BJ (cell line): ENCODE results near the gene ATAT1. TPM values are rescaled to one million over a fixed set of nuclear protein-coding genes. Genes with fewer than 3 reads are reported as not detected.
A peak's percentile ranks its signal among the peaks of the same experiment; 100 is the strongest.

Experiments
- CTCF ChIA-PET: fragments of 350-600 bp; formaldehyde crosslinking; extraction: SDS; loops from one replicate; lab custom pipeline; 2021; ENCODE audit warnings: antibody characterized with exemption, inconsistent platforms; lab: Yijun Ruan, JAX
- POLR2A ChIA-PET: fragments of 300-600 bp; sonication (Branson Sonifier 250); formaldehyde crosslinking; extraction: SDS; loops from one replicate; lab custom pipeline; 2021; ENCODE audit warnings: antibody characterized with exemption; lab: Charles Lee
- DNase-seq: peaks from one replicate; pipeline ENCODE4 v3.0.0-alpha.2; 2011; ENCODE audit warnings: low read depth
- H3K27me3 ChIP-seq: 2 replicates; pipeline ENCODE4 v1.6.0; 2011; ENCODE audit warnings: low read length; ENCODE audit not compliant: control insufficient read depth, insufficient read depth
- H3K36me3 ChIP-seq: 2 replicates; pipeline ENCODE4 v1.5.1; 2011; ENCODE audit warnings: low read length; ENCODE audit not compliant: control insufficient read depth, insufficient read depth
- H3K4me3 ChIP-seq: 2 replicates; pipeline ENCODE4 v1.5.1; 2011; ENCODE audit warnings: low read depth, mild to moderate bottlenecking, control low read depth, low read length
- CTCF ChIP-seq: IDR thresholded peaks from 2 replicates; pipeline ENCODE4 v1.5.1; 2011; ENCODE audit warnings: low read depth, mild to moderate bottlenecking, control low read depth, inconsistent platforms, low read length, moderate library complexity; ENCODE audit not compliant: insufficient read depth
- polyA plus RNA-seq: library from polyadenylated mRNA; depleted of rRNA; stranded (reverse); fragments of >200 nt; gene quantifications from 2 replicates; pipeline ENCODE4 v1.2.3, GENCODE V29; 2011

ATAT1 gene
- polyA plus RNA-seq, 1 experiment, result 6.8 TPM

GRCh38 chr6:30610065-30610464, 16.6 kb upstream of the ATAT1 start:
- ChIA-PET CTCF (interaction anchor here (1.3 to 2.0 kb wide), 3 partner anchors 10 to 40 kb away, joined by 4 to 11 read pairs (median 5); partner anchors contain the start of gene ABCF1), POLR2A (interaction anchor here (0.6 kb wide), 1 partner anchor 136 kb away, joined by 3 read pairs; no protein-coding TSS in a partner anchor)
- TF ChIP-seq CTCF, result no peak
- Histone ChIP-seq H3K36me3 (peaks cover 19% of the 10 kb centered on the region), H3K4me3 (no peak overlapping the region), H3K27me3 (no peaks in the 10 kb centered on the region)
- no peak for DNase-seq

GRCh38 chr6:30611150-30611855, 15.4 kb upstream of the ATAT1 start:
- POLR2A ChIA-PET, result interaction anchor here (0.6 kb wide), 1 partner anchor 147 kb away, joined by 3 read pairs; no protein-coding TSS in a partner anchor
- H3K36me3 ChIP-seq, result peaks cover 14% of the 10 kb centered on the region

GRCh38 chr6:30611856-30612194, 14.8 kb upstream of the ATAT1 start:
- peaks cover 14% of the 10 kb centered on the region for H3K36me3 ChIP-seq
- no peak for TF ChIP-seq CTCF
- ChIA-PET POLR2A (no interaction called here), CTCF (interaction anchor here (1.4 to 2.9 kb wide), 3 partner anchors 14 to 70 kb away, joined by 4 to 31 read pairs (median 10); no protein-coding TSS in a partner anchor)
- no peak overlapping the region for H3K4me3 ChIP-seq
- DNase-seq, result no peak
- H3K27me3 ChIP-seq, result no peaks in the 10 kb centered on the region

More at GRCh38 chr6:30611150-30611855, 15.4 kb upstream of the ATAT1 start:
- CTCF ChIA-PET, result interaction anchor here (1.0 to 2.9 kb wide), 6 partner anchors 11 to 70 kb away, joined by 4 to 31 read pairs (median 8); partner anchors contain the start of gene ABCF1
- no peak for DNase-seq
- H3K4me3 ChIP-seq, result no peak overlapping the region
- no peak for TF ChIP-seq CTCF
- H3K27me3 ChIP-seq, result no peaks in the 10 kb centered on the region

GRCh38 chr6:30612213-30612612, 14.5 kb upstream of the ATAT1 start:
- no peak for DNase-seq
- H3K4me3 ChIP-seq, result no peak overlapping the region
- no peaks in the 10 kb centered on the region for H3K27me3 ChIP-seq
- ChIA-PET POLR2A (interaction anchor here (0.6 kb wide), 1 partner anchor 984 kb away, joined by 6 read pairs; no protein-coding TSS in a partner anchor), CTCF (interaction anchor here (0.8 to 2.9 kb wide), 7 partner anchors 14 to 130 kb away, joined by 3 to 31 read pairs (median 5); no protein-coding TSS in a partner anchor)
- peaks cover 14% of the 10 kb centered on the region for H3K36me3 ChIP-seq
- peak; percentile 57 for TF ChIP-seq CTCF

GRCh38 chr6:30612687-30613248, 13.9 kb upstream of the ATAT1 start:
- Histone ChIP-seq H3K36me3 (peaks cover 11% of the 10 kb centered on the region), H3K4me3 (no peak overlapping the region), H3K27me3 (no peaks in the 10 kb centered on the region)
- CTCF ChIA-PET, result interaction anchor here (0.8 to 2.9 kb wide), 7 partner anchors 15 to 131 kb away, joined by 3 to 31 read pairs (median 5); no protein-coding TSS in a partner anchor
- DNase-seq, result no peak
- POLR2A ChIA-PET, result interaction anchor here (0.6 to 0.7 kb wide), 3 partner anchors 147 to 984 kb away, joined by 3 to 6 read pairs (median 4); partner anchors contain the start of gene RNF39
- TF ChIP-seq CTCF, result no peak
